Epithelial cell of proximal tubule (primary cell): ENCODE results near the gene RANGAP1. TPM values are rescaled to one million over a fixed set of nuclear protein-coding genes. Genes with fewer than 3 reads are reported as not detected.

Experiments
- DNase-seq: peaks from one replicate; pipeline ENCODE4 v3.0.0-alpha.2; 2011; ENCODE audit warnings: low read depth
- H3K4me3 ChIP-seq: 2 replicates; pipeline ENCODE4 v1.5.1; 2011; ENCODE audit warnings: low read depth, mild to moderate bottlenecking, low read length
- total RNA-seq: library from RNA; depleted of rRNA; stranded (reverse); fragments of >200 nt; gene quantifications from 2 replicates; pipeline ENCODE4 v1.2.3, GENCODE V29; 2015
- TF ChIP-seq, protein P1 (sequence below): conservative IDR thresholded peaks from 2 replicates; pipeline ENCODE4 v1.5.1; 2012; ENCODE audit warnings: low read depth, mild to moderate bottlenecking, low read length

Gene RANGAP1
- total RNA-seq, 1 donor from 2014 or later, result 251 TPM

- no peak for DNase-seq
- H3K4me3 ChIP-seq, result peak overlapping the region; percentile 69
Observed at GRCh38 chr22:41198027-41198580, 87.9 kb downstream of the RANGAP1 start.

GRCh38 chr22:41197038-41197972 lies 88.7 kb downstream of the RANGAP1 start:
- TF ChIP-seq, protein P1, sequence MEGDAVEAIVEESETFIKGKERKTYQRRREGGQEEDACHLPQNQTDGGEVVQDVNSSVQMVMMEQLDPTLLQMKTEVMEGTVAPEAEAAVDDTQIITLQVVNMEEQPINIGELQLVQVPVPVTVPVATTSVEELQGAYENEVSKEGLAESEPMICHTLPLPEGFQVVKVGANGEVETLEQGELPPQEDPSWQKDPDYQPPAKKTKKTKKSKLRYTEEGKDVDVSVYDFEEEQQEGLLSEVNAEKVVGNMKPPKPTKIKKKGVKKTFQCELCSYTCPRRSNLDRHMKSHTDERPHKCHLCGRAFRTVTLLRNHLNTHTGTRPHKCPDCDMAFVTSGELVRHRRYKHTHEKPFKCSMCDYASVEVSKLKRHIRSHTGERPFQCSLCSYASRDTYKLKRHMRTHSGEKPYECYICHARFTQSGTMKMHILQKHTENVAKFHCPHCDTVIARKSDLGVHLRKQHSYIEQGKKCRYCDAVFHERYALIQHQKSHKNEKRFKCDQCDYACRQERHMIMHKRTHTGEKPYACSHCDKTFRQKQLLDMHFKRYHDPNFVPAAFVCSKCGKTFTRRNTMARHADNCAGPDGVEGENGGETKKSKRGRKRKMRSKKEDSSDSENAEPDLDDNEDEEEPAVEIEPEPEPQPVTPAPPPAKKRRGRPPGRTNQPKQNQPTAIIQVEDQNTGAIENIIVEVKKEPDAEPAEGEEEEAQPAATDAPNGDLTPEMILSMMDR, result no peak
- peak overlapping the region; percentile 69 for H3K4me3 ChIP-seq
- no peak for DNase-seq

More at GRCh38 chr22:41198027-41198580, 87.9 kb downstream of the RANGAP1 start:
- TF ChIP-seq, protein P1, result no peak

Other genes starting within 250 kb of the RANGAP1 start
- 17.1 and 30.0 TPM in 2 replicates for gene EP300, start 193.6 kb downstream of the RANGAP1 start, total RNA-seq
- gene L3MBTL2, start 80.9 kb downstream of the RANGAP1 start, total RNA-seq, result 16.1 and 21.5 TPM in 2 replicates
- 0.87 and 1.3 TPM in 2 replicates for gene CHADL, start 45.3 kb downstream of the RANGAP1 start, total RNA-seq
- gene ZC3H7B, start 15.3 kb upstream of the RANGAP1 start, total RNA-seq, result 55.6 and 75.5 TPM in 2 replicates
- gene TEF, start 95.8 kb upstream of the RANGAP1 start, total RNA-seq, result 0.81 and 1.8 TPM in 2 replicates
- 31.8 and 33.4 TPM in 2 replicates for gene TOB2, start 160.6 kb upstream of the RANGAP1 start, total RNA-seq
- 61.1 and 82.3 TPM in 2 replicates for gene PHF5A, start 182.5 kb upstream of the RANGAP1 start, total RNA-seq
- 58.8 and 81.8 TPM in 2 replicates for gene ACO2, start 182.9 kb upstream of the RANGAP1 start, total RNA-seq